ENCODE results near the gene PDCD1.

Gene PDCD1

DNA sequence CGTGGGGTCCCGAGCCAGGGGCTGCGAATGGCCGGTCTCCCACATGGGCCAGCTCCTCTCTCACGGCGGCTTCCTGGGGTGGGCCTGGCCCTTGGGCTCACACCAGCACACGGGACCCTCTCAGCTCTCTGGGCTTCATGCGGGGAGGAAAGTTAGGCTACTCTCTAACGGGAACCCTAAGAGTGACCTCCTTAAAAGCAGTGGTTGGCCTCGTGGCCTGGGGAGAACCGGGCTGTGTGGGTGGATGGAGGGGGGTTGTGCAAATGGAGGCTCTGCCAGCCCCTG is 36.7 kb upstream of the PDCD1 start:
- DNase-seq = no peak

DNA sequence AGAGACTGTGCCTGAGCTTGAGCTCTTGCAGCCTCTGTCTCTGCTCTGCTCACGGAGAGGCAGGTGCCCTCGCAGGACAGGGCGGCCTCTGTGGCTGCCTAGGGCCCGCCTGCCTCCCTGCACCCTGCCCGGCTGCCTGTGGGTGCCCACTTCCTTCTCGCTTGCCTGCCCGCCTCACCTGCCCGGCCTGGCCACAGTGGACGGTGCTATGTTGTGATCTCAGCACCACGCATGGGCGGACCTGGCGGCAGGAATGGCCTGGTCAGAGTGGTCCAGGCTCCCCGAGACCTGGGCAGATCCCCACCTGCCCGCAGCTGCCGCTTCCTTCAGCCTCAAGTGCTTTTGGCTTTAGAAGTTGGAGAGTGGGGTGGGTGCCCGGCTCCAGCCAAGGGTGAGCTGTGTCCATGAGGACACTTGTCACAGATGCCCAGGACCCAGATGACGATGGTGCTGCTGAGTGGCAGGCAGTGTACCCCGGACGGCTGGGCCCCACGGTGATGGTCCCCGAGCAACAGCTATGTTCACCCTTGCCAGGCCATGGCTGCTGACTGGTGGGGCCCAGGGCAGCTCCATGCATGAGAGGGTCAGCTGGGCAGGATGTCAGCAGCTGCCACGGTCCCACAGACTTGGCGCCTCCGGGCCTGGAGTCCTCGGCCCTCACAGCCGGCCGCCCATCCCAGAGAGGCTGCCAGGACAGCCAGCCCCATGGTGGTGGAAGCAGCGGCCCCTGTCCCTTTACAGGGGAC is 36.2 kb upstream of the PDCD1 start:
- peak; percentile 60 for DNase-seq

DNA sequence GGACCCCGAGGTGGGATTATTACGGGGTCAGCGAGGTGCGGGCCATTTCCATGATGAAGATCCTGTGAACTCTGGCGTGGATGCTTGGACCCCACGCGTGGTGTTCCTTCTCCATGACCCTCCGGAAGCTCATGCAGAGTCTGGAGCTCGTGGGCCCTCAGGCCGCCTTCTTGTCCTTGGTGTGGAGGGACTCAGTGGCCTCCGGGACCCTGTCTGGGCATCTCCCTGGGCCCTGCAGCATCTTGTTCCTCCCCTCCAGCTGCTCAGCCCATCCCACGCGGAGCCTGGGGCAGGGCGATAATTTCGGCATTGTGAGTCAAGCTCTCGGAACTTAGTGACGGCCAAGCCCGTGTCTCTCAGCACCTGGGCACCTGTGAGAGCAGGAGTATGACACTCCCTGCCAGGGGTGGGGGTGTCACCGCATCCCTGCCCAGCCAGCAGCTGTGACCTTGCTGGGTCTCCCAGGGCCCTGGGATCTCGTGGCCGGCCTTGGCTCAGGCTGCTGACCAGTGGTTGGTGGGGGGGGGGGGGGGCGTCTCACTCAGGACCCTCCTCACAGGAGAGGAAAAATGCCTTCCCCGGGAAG is 35.5 kb upstream of the PDCD1 start:
- DNase-seq = peak; percentile 60

DNA sequence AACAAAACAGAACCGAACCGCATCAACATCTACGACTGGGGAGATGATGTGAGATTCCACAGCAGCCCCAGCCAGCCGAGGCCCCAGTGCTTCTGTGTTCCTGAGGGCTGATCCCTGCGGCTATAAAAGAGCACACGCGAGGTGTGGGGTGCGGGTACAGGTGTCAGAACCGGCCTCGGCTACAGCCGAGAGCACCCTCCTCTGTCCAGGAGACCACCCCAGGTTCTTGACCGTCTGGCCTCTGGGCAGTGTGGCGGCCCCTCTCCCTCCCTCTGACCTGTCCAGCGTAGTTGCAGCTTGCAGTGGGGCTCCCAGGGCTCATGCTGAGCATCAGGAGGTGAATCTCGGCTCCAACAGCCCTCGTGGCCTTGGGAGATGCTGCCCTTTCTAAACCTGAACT is 34.6 kb upstream of the PDCD1 start:
- peak; percentile 55 for DNase-seq

DNA sequence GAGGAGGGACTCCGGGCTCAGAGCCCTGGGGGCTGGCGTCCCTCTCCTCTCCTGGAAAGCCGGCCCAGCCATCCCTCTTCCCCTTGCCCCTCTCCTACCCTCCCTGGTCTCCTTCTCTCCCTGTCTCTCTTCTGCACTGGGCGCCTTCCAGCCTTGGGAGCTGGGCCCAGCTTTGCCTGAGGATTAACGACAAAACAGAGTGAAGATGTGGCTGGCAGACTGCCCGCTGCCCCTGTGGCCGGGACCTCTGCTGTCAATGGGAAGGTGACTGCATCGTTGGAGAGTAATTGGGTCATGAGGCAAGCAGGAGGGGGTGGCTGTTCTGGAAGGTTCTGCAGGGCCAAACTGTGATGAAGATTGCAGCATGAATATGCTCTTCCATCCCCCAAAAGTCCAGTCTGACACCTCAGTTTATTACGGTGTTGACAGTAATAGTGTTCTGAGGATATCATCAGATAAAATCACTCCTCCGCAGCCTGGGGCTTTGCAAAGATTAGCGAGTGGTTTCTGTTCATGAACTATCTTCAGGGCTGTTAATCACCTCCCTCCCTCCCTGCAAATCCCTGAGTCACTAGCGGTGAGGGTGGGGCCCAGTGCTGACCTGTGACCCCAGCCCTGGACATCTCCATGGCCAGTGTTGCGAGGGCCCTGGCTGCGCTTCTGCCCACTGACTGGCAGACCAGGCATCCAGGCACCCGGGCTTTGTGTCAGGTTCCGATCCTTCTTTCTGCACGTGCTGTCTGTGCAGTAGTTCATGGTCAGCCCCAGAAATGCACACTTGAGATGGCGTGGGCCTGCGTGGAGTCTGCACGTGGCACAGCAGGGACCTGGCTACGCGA is 33.8 kb upstream of the PDCD1 start:
- DNase-seq = peak; percentile 60

- DNase-seq = no peak
Observed at GRCh38 chr2:241891988-241892298, 33.2 kb upstream of the PDCD1 start.

GRCh38 chr2:241891315-241891987 is 32.8 kb upstream of the PDCD1 start:
- no peak for DNase-seq

GRCh38 chr2:241890524-241891235 is 32.0 kb upstream of the PDCD1 start:
- DNase-seq = peak; percentile 51

DNA sequence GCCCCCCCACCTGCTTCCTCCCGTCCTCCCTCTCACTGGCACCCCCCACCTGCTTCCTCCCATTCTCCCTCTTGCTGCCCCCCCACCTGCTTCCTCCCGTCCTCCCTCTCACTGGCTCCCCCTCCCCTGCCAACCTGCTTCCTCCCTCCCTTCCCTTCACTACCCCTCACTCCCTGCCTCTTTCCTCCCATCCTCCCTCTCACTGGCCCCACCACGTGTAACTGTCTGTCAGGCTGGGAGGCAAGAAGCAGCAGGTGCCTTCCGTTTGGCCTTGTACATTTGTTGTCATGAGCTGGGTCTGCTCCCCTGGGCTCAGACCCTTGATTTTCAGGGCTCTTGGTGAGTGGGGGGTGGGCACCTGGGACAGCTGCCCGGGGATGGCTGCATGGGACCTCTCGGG is 29.9 kb upstream of the PDCD1 start:
- no peak for DNase-seq

- no peak for DNase-seq
Observed at GRCh38 chr2:241887806-241888522, 29.3 kb upstream of the PDCD1 start.

GRCh38 chr2:241886840-241887447 is 28.2 kb upstream of the PDCD1 start:
- DNase-seq = no peak

GRCh38 chr2:241885946-241886643 is 27.4 kb upstream of the PDCD1 start:
- no peak for DNase-seq

DNA sequence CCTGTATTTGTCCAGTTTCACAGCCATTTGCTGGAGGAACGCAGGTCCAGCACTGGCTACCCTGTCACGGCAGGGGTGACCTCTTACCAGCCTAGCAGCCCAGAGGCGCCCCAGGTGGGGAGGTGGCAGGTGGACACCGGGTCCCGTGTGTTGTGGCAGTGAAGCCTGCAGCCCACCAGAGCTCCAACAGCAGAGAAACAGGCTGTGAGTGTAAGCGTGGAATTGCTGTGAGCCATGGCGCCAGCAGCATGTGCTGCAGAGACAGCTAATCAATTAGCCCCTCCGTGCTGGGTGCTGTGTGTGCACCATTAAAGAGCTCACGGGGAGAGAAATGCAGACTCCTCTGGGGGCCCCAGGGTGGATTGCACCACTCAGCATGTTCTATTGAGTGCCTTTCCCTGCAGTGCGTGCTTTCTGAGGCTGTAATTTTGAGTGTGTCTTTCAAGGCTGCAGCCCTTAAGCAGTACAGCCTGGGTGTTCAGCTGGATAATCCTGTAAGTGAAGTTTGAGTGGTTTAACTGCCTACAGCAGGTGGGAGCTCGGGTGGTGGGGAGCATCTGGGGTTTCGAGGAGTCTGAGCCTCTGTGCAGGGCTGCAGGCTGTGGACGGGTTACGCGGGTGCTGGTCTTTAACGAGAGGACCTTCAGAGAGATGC is 26.7 kb upstream of the PDCD1 start:
- DNase-seq = no peak

GRCh38 chr2:241884951-241885290 is 26.2 kb upstream of the PDCD1 start:
- no peak for DNase-seq

DNA sequence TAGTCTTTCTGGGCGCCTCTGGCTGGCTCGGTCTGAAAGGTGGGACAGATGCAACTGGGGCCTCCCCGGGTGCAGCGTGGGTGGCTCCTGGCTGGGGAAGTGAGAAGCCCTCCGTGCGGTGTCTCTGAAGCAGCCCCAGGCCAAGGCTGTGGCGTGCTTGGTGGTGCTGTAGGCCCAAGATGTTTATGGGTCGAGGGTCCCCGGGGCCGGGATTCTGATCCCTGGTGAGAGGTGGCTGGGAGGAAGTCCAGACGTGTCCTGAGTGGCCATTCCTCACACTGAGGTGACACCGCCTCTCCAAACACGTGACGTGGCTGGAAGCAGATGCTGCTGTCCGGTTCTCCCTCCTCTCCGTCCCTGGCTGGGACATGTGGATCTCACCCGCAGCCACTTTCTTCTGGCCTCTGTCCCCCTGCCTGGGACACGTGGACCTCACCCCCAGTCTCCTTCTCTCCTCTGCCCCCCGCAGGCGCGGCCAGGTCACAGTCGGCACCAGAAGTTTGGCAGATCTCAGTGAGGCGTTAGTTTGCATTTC is 23.5 kb upstream of the PDCD1 start:
- peak; percentile 74 for DNase-seq

GRCh38 chr2:241880311-241881073 is 21.8 kb upstream of the PDCD1 start:
- DNase-seq = no peak

- DNase-seq = no peak
Observed at GRCh38 chr2:241879326-241879725, 20.6 kb upstream of the PDCD1 start.

DNA sequence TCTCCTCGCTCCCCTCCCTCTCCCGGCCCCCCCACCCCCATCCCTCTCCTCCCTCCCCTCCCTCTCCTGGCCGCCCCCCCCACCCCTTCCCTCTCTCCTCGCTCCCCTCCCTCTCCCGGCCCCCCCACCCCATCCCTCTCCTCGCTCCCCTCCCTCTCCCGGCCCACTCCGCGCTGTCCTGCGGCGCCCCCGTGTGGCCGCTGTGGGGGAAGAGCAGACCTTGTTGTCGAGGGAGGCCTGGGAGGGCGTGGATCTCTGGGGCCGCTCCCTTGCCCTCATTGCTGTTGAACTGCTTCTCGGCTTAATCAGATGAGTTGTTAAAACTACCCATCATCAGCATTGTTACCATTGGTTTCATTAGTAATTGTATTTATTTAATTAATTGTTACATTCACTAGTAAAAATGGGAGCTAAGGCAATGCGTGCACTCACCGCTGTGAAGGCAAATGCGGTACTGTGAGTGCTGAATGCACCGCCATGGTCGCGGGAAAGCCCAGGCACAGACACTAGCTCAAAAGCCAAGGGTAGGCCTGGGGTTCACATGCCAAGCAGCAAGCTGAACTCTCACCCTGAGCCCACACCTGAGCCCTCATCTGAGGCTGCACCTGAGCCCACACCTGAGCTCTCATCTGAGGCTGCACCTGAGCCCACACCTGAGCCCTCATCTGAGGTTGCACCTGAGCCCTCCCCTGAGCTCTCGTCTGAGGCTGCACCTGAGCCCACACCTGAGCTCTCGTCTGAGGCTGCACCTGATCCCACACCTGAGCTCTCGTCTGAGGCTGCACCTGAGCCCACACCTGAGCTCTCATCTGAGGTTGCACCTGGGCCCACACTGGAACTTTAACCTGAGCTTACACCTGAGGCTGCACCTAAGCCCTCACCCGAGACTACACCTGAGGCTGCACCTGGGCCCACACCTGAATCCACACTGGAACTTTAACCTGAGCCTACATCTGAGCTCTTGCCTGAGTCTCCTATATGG is 19.6 kb upstream of the PDCD1 start:
- DNase-seq = peak; percentile 92
